HEK293 (cell line): ENCODE measurements around the gene C17orf100.

Source experiments
- CTCF ChIP-seq: fragments of 450-650 bp; formaldehyde crosslinking; IDR thresholded peaks from 2 replicates; pipeline ENCODE4 v1.5.1; 2016; ENCODE audit warnings: missing biosample characterization, missing genetic modification characterization
- KLF17 ChIP-seq: fragments of 450-650 bp; formaldehyde crosslinking; IDR thresholded peaks from 2 replicates; pipeline ENCODE4 v1.5.1; 2016; ENCODE audit warnings: missing biosample characterization, missing genetic modification characterization
- YY1 ChIP-seq: fragments of 450-650 bp; formaldehyde crosslinking; IDR thresholded peaks from 2 replicates; pipeline ENCODE4 v1.5.1; 2018; ENCODE audit warnings: missing biosample characterization, missing genetic modification characterization
- ZBTB10 ChIP-seq: fragments of 450-650 bp; formaldehyde crosslinking; IDR thresholded peaks from 2 replicates; pipeline ENCODE4 v1.5.1; 2016; ENCODE audit warnings: missing biosample characterization, missing genetic modification characterization
- ZIC2 ChIP-seq: fragments of 450-650 bp; formaldehyde crosslinking; IDR thresholded peaks from 2 replicates; pipeline ENCODE4 v1.5.1; 2016; ENCODE audit warnings: missing biosample characterization, missing genetic modification characterization
- ZNF133 ChIP-seq: fragments of 450-650 bp; formaldehyde crosslinking; IDR thresholded peaks from 2 replicates; pipeline ENCODE4 v1.5.1; 2016; ENCODE audit warnings: missing biosample characterization, missing genetic modification characterization
- ZNF274 ChIP-seq, 2 experiments: fragments of 200-500 bp in 1 of 2; fragments of 450-650 bp in 1 of 2; sonication (Bioruptor generic) in 1 of 2; formaldehyde crosslinking in 1 of 2; IDR thresholded peaks; 2 replicates each; pipeline versions ENCODE4 v1.5.1 to v1.6.1; 2014 to 2016; ENCODE audit warnings: borderline replicate concordance in 1 of 2, inconsistent platforms in 1 of 2, low read length in 1 of 2, missing biosample characterization in 1 of 2, missing genetic modification characterization in 1 of 2
- ZNF792 ChIP-seq: fragments of 450-650 bp; formaldehyde crosslinking; IDR thresholded peaks from 2 replicates; pipeline ENCODE4 v1.5.1; 2016; ENCODE audit warnings: missing biosample characterization, missing genetic modification characterization

- TF ChIP-seq YY1 (tag by site-specific recombination): no peak
- TF ChIP-seq CTCF: no peak
- no peak for TF ChIP-seq KLF17 (tag by site-specific recombination)
- TF ChIP-seq ZNF274 (IDR thresholded peaks at IDR 0.05; ENCODE audit: low read length): no peak
- no peak for TF ChIP-seq ZNF274 (tag by site-specific recombination; IDR thresholded peaks at IDR 0.05; ENCODE audit: borderline replicate concordance)
- no peak for TF ChIP-seq ZNF792 (tag by site-specific recombination)
- no peak for TF ChIP-seq ZIC2 (tag by site-specific recombination)
- TF ChIP-seq ZNF133 (tag by site-specific recombination): no peak
- no peak for TF ChIP-seq ZBTB10
Measured at GRCh38 chr17:6699997-6700947, 48.7 kb downstream of the C17orf100 start.
